HG03439 (cell line): ENCODE measurements around the gene GTF3C1.

Source experiments
- ATAC-seq: cut with Tn5 transposase; IDR thresholded peaks from one replicate; pipeline ENCODE4 v1.9.1; 2021; ENCODE audit warnings: mild to moderate bottlenecking, moderate library complexity; ENCODE audit not compliant: unreplicated experiment

GTF3C1 gene

DNA sequence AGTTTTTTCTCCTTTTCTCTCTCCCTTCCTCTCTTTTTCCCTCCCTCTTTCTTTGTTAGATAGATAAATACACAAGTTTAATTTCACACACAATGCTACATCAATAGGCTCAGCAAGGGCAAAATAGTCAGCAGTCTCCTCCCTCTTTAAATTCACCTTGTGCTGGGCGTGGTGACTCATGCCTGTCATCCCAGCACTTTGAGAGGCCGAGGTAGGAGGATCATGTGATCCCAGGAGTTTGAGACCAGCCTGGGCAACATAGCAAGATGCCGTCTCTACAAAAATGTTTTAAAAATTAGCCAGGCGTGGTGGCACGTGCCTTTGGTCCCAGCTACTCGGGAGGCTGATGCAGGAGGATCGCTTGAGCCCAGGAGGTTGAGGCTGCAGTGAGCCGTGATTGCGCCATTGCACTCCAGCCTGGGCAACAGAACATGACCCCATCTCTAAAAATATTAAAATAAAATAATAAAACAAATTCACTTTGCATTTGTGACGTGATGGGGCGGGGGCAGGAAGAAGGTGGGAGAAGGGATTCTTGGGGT is 120.3 kb downstream of the GTF3C1 start:
- ATAC-seq, result no peak

- no peak for ATAC-seq
Observed at GRCh38 chr16:27428026-27428785, 121.5 kb downstream of the GTF3C1 start.

DNA sequence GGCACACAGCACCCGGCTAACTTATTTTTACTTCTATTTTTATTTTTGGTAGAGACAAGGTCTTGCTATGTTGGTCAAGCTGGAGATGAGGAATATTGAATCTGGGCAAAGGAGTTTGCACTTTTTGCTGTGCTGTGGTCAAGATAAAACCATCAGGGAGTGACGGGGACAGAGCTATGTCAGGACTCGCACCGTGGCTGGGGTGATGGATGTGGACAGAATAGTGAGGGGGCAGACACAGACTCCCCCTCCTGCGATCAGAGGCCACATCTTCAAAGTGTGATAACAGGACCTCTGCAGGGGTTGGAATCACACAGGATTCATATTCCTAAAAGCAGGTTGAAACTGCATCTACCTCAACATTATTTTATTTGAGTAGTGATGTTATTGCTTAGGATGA is 122.2 kb downstream of the GTF3C1 start:
- ATAC-seq, result no peak

- ATAC-seq, result peak; percentile 80
Observed at GRCh38 chr16:27426423-27427408, 123.0 kb downstream of the GTF3C1 start.

GRCh38 chr16:27425961-27426360 is 123.8 kb downstream of the GTF3C1 start:
- no peak for ATAC-seq

DNA sequence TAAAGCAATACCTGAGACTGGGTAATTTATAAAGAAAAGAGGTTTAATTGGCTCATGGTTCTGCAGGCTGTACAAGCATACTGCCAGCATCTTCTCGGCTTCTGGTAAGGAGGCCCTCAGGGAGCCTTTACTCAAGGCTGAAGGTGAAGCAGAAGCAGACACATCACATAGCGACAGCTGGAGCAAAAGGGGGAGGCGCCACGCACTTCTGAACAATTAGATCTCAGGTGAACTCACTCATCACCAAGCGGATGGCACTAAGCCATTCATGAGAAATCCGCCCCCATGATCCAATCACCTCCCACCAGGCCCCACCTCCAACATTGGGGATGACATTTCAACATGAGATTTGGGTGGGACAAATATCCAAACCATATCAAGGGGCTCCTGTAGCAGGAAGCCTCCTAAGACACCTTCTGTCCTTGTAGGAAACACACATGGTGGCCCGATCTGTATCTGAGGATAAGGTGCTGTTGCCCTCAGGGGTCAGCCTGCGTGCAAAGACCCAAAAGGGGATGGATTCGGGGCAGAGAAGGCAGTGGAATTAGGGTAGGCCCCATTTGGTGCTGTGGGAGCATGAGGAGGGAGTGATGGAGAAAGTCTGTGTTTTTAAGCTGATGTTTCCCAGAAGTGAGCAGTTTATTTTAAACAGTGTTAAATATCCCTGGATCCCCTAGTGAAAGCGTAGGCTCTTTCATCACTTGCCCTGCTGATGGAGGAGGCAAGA is 124.8 kb downstream of the GTF3C1 start:
- ATAC-seq, result no peak

DNA sequence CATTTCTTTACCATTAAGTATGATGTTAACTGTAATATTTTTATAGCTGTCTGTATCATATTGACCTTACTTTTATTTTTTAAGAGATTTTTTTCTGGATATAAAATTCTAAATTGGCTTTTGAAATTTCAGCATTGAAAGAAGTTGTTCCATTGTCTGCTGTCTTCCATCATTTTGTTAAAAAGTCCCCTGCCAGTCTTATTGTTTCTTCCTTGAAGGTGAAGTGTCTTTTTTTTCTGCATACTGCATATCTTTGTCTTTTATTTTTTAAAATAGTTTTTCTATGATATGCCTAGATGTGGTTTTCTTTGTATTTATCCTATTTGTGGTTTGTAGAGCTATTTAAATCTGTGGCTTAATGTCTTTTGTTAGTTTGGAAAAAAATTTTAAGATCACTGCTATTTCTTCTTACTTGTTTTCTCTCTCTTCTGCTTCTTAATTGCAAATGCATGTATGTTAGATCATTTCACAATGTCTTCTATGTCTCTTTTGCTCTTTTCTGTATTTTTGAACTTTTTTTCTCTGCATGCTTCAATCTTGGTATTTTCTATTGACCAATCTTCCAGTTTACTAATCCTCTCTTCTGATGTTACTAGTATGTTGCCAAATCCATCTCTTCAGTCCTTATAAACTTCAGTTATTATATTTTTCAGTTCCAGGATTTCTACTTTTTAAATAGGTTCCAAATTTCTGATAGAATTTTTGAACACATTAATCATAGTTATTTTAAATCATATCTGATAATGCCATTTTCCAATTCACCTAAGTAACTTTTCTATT is 127.6 kb downstream of the GTF3C1 start:
- ATAC-seq, result no peak

DNA sequence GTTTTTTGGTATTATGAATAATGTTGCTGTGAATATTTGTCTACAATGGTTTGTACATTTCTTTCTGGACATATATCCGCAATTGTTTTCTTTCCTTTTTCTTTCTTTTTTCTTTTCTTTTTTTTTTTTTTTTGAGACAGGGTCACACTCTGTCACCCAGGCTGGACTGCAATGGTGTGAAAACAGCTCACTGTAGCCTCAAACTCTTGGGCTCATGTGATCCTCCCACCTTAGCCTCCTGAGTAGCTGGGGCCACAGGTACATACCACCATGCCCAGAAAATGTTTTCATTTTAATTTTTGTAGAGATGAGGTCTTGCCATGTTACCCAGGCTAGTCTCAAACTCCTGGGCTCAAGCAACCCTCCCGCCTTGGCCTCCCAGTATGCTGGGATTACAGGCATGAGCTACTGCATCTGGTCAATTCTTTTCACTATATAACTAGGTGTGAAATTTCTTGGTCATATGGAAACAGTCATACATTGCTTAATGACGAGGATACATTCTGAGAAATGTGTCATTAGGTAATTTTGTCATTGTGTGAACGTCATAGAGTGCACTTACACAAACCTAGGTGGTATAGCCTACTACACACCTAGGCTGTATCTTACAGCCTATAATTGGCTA is 132.6 kb downstream of the GTF3C1 start:
- no peak for ATAC-seq

- no peak for ATAC-seq
Observed at GRCh38 chr16:27414788-27415431, 134.8 kb downstream of the GTF3C1 start.

- no peak for ATAC-seq
Observed at GRCh38 chr16:27413956-27414355, 135.8 kb downstream of the GTF3C1 start.

DNA sequence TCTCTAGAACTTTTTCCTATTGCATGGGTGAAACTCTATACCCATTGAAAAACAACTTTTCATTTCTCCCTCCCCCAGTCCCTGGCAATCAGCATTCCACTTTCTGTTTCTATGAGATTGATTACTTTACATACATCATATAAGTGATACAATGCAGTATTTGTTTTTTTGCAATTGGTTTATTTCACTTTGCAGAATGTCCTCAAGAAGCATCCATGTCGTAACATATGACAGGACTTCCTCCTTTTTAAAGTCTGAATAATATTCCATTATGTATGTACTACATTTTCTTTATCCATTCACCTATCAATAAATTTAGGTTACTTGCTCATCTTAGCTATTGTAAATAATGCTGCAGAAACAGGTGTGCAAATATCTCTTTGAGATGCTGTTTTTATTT is 139.0 kb downstream of the GTF3C1 start:
- no peak for ATAC-seq
